Measurements from ENCODE around the gene PDZD2. TPM values are rescaled to one million over a fixed set of nuclear protein-coding genes. Genes with fewer than 3 reads are reported as not detected.
"Not testable (repeated sequence)": the region's sequence is repeated elsewhere in the genome, so short reads cannot be mapped to it uniquely, and the experiment has no call there.

Gene PDZD2
- polyA plus RNA-seq, 1 donor from 2014 or later, result 3.1 TPM

DNA sequence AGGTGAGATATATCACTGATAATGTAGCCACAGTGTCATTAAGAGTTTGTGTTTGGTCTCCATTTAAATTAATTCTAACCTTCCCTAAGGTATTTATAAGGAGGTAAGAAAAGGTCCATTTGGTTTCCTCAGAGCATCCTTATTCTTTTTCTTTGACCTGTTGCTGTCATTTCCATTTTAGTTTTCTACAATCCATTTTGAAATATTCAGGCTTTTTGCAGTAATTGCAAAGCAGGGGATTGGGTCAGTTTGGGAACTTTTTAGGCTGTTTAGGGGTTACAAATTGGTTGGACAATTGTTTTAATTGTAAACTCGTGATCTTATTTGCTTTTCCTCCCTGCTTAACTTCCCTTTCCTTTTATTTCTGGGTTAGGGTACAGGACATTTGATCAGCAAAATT, 42.6 kb upstream of the PDZD2 start:
- TF ChIP-seq MXI1 (conservative IDR thresholded peaks at IDR 0.05; ENCODE audit: poor library complexity, severe bottlenecking), result no peak
- TF ChIP-seq REST (IDR thresholded peaks at IDR 0.05; ENCODE audit: borderline replicate concordance), result no peak
- TF ChIP-seq POLR2AphosphoS5 (IDR thresholded peaks at IDR 0.05), result no peak
- no peak for TF ChIP-seq EZH2 (IDR thresholded peaks at IDR 0.05; ENCODE audit: borderline replicate concordance, insufficient read depth, low read length, poor library complexity, severe bottlenecking)
- TF ChIP-seq SMC3 (conservative IDR thresholded peaks at IDR 0.05; ENCODE audit: poor library complexity), result no peak
- no peak for TF ChIP-seq CTCF (IDR thresholded peaks at IDR 0.05; ENCODE audit: poor library complexity, severe bottlenecking)
- no peak for TF ChIP-seq TAF1 (IDR thresholded peaks at IDR 0.05; ENCODE audit: low read depth)
- no peak for TF ChIP-seq RAD21 (conservative IDR thresholded peaks at IDR 0.05)
- no peak for TF ChIP-seq EP300 (conservative IDR thresholded peaks at IDR 0.05; ENCODE audit: poor library complexity, severe bottlenecking)
- no peak overlapping the region for H2AFZ ChIP-seq (ENCODE audit: low read depth, low read length)
- no peaks in the 10 kb centered on the region for H3K36me3 ChIP-seq (ENCODE audit: insufficient read depth, low read length)
- H3F3A ChIP-seq (ENCODE audit: insufficient read depth, low read length, poor library complexity, severe bottlenecking), result no peaks in the 10 kb centered on the region
- H3K4me2 ChIP-seq (ENCODE audit: low read length), result no peak overlapping the region
- no peak overlapping the region for H3K27ac ChIP-seq (ENCODE audit: low read length)
- no peak overlapping the region for H3K4me3 ChIP-seq (ENCODE audit: low read length)
- H3K79me2 ChIP-seq (replicated peaks; ENCODE audit: insufficient read depth, low read length), result no peaks in the 10 kb centered on the region
- no peaks in the 10 kb centered on the region for H3K27me3 ChIP-seq (ENCODE audit: insufficient read depth, low read depth, low read length)
- no peaks in the 10 kb centered on the region for H3K9me3 ChIP-seq (ENCODE audit: low read length)
- no peak overlapping the region for H3K9ac ChIP-seq (ENCODE audit: low read length)
- no peaks in the 10 kb centered on the region for H3K9me2 ChIP-seq (ENCODE audit: insufficient read depth, low read length)
- H4K20me1 ChIP-seq (ENCODE audit: insufficient read depth), result no peaks in the 10 kb centered on the region

DNA sequence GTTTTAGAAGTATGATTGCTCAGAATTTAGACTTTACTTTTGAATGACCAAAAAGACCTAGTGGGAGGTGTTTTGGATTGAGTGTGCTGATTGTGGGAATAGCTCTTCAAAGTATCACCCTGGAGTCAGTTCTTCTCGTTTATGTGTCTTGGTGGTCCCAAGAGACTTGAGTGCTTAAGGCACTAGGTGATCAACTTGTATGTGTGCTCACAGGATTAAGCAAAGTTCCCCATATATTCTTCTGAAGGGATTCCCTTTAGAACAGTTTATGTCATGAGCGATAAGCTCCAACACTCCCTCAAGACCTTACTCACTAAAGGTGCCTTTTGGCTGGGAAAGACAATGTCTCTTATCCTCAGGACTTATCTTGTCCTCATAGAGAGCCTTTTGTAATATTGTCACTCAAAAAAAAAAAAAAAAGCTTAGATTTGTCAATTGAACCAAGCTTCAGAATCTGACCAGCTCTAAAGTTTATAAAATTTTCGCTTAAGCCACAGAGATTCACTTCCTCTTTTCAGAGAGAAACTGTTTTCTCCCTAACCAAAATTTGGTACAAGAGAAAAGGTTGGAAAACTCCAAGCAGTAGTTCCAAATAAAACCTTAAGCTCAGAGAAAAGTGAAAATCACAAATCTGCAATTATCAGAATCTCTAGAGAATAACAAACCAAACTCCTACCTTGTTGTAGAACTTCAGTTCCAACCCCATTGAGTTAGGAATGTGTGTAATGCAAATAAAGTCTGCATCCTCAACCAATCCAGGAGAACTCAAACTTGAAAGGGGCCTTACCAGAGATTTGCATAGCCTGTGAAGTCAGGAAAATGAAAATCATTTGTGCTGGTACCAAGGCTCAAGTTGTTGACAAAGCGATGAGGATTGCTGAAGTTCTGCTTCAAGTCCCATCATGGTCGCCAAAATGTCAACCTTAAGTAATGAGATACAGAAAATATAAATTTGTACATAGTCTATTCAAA, 40.0 kb upstream of the PDZD2 start:
- H3K9me2 ChIP-seq (ENCODE audit: insufficient read depth, low read length), result no peaks in the 10 kb centered on the region
- no peaks in the 10 kb centered on the region for H4K20me1 ChIP-seq (ENCODE audit: insufficient read depth)
- H3K27ac ChIP-seq (ENCODE audit: low read length), result no peak overlapping the region
- H3K4me2 ChIP-seq (ENCODE audit: low read length), result no peak overlapping the region
- no peak overlapping the region for H3K4me3 ChIP-seq (ENCODE audit: low read length)
- H2AFZ ChIP-seq (ENCODE audit: low read depth, low read length), result no peak overlapping the region
- H3F3A ChIP-seq (ENCODE audit: insufficient read depth, low read length, poor library complexity, severe bottlenecking), result no peaks in the 10 kb centered on the region
- no peaks in the 10 kb centered on the region for H3K79me2 ChIP-seq (replicated peaks; ENCODE audit: insufficient read depth, low read length)
- no peak for TF ChIP-seq EZH2 (IDR thresholded peaks at IDR 0.05; ENCODE audit: borderline replicate concordance, insufficient read depth, low read length, poor library complexity, severe bottlenecking)
- TF ChIP-seq REST (IDR thresholded peaks at IDR 0.05; ENCODE audit: borderline replicate concordance), result no peak
- no peak for TF ChIP-seq CTCF (IDR thresholded peaks at IDR 0.05; ENCODE audit: poor library complexity, severe bottlenecking)
- no peak for TF ChIP-seq RAD21 (conservative IDR thresholded peaks at IDR 0.05)
- TF ChIP-seq POLR2AphosphoS5 (IDR thresholded peaks at IDR 0.05), result no peak
- TF ChIP-seq SMC3 (conservative IDR thresholded peaks at IDR 0.05; ENCODE audit: poor library complexity), result no peak
- no peak for TF ChIP-seq MXI1 (conservative IDR thresholded peaks at IDR 0.05; ENCODE audit: poor library complexity, severe bottlenecking)
- no peak for TF ChIP-seq EP300 (conservative IDR thresholded peaks at IDR 0.05; ENCODE audit: poor library complexity, severe bottlenecking)
- TF ChIP-seq TAF1 (IDR thresholded peaks at IDR 0.05; ENCODE audit: low read depth), result no peak
- H3K27me3 ChIP-seq (ENCODE audit: insufficient read depth, low read depth, low read length), result no peaks in the 10 kb centered on the region
- no peaks in the 10 kb centered on the region for H3K36me3 ChIP-seq (ENCODE audit: insufficient read depth, low read length)
- no peak overlapping the region for H3K9ac ChIP-seq (ENCODE audit: low read length)
- H3K9me3 ChIP-seq (ENCODE audit: low read length), result no peaks in the 10 kb centered on the region

- H3K27ac ChIP-seq (ENCODE audit: low read length); H3F3A ChIP-seq (ENCODE audit: insufficient read depth, low read length, poor library complexity, severe bottlenecking); H3K9me3 ChIP-seq (ENCODE audit: low read length); H3K27me3 ChIP-seq (ENCODE audit: insufficient read depth, low read depth, low read length); H3K9me2 ChIP-seq (ENCODE audit: insufficient read depth, low read length); H4K20me1 ChIP-seq (ENCODE audit: insufficient read depth); H2AFZ ChIP-seq (ENCODE audit: low read depth, low read length); H3K79me2 ChIP-seq (replicated peaks; ENCODE audit: insufficient read depth, low read length); H3K36me3 ChIP-seq (ENCODE audit: insufficient read depth, low read length); H3K4me3 ChIP-seq (ENCODE audit: low read length); H3K4me2 ChIP-seq (ENCODE audit: low read length); H3K9ac ChIP-seq (ENCODE audit: low read length): not testable (repeated sequence)
These were observed 36.6 kb upstream of the PDZD2 start for GRCh38 chr5:31602305-31602704.
